PFSK-1 (cell line): ENCODE results near the gene TMPRSS4.

Experiments
- FOXP2 ChIP-seq: optimal IDR thresholded peaks from 2 replicates; pipeline ENCODE3; 2011; ENCODE audit warnings: borderline replicate concordance, control low read depth, inconsistent platforms; ENCODE audit not compliant: insufficient read depth; ENCODE audit errors: extremely low read length, extremely low read depth
- POLR2AphosphoS5 ChIP-seq: IDR thresholded peaks from 2 replicates; pipeline ENCODE4 v1.6.1; 2012; ENCODE audit warnings: low read depth, mild to moderate bottlenecking, control low read depth, low read length, moderate library complexity
- REST ChIP-seq, 2 experiments: IDR thresholded peaks; 2 replicates each; pipeline versions ENCODE4 v1.6.1 to v1.8.0; 2011 to 2012; ENCODE audit warnings: low read depth in 2 of 2, low read length in 2 of 2, control low read depth in 1 of 2, inconsistent platforms in 1 of 2, mild to moderate bottlenecking in 1 of 2, moderate library complexity in 1 of 2; ENCODE audit not compliant: insufficient read depth in 1 of 2
- SIN3A ChIP-seq: IDR thresholded peaks from 2 replicates; pipeline ENCODE4 v1.6.1; 2012; ENCODE audit warnings: mild to moderate bottlenecking, low read length, moderate library complexity, borderline replicate concordance; ENCODE audit not compliant: insufficient read depth
- TAF1 ChIP-seq: IDR thresholded peaks from 2 replicates; pipeline ENCODE4 v1.6.1; 2012; ENCODE audit warnings: low read length, control low read depth, borderline replicate concordance; ENCODE audit not compliant: insufficient read depth

- TF ChIP-seq POLR2AphosphoS5 (no peak), REST (IDR thresholded peaks at IDR 0.05; ENCODE audit: insufficient read depth in 1 of 2, low read depth in 2 of 2, low read length in 2 of 2) (no peak), TAF1 (no peak), SIN3A (no peak), FOXP2 (no peak)
Measured at GRCh38 chr11:118142081-118142480, 65.2 kb downstream of the TMPRSS4 start.
